Adrenal gland (tissue), 5 donors: Measurements from ENCODE around the gene ACSF3.

ENCODE experiments used
- CTCF ChIP-seq, 6 experiments: fragments of 450-650 bp in 4 of 6; fragments of 200-600 bp in 2 of 6; sonication (generic) in 1 of 6; IDR thresholded peaks; 1 replicate in 5 of 6; 2 replicates in 1 of 6; pipeline versions ENCODE4 v1.5.1 to v1.8.0; 2016 to 2021; ENCODE audit warnings: antibody characterized with exemption in 6 of 6, mild to moderate bottlenecking in 2 of 6, moderate library complexity in 1 of 6
- POLR2A ChIP-seq, 2 donors: fragments of 450-650 bp; IDR thresholded peaks; one replicate each; pipeline ENCODE4 v1.6.1; 2017; ENCODE audit warnings: antibody characterized with exemption in 2 of 2, mild to moderate bottlenecking in 2 of 2, moderate library complexity in 1 of 2
- donor health status: DM: no; HTN: no; CAD: no.

DNA sequence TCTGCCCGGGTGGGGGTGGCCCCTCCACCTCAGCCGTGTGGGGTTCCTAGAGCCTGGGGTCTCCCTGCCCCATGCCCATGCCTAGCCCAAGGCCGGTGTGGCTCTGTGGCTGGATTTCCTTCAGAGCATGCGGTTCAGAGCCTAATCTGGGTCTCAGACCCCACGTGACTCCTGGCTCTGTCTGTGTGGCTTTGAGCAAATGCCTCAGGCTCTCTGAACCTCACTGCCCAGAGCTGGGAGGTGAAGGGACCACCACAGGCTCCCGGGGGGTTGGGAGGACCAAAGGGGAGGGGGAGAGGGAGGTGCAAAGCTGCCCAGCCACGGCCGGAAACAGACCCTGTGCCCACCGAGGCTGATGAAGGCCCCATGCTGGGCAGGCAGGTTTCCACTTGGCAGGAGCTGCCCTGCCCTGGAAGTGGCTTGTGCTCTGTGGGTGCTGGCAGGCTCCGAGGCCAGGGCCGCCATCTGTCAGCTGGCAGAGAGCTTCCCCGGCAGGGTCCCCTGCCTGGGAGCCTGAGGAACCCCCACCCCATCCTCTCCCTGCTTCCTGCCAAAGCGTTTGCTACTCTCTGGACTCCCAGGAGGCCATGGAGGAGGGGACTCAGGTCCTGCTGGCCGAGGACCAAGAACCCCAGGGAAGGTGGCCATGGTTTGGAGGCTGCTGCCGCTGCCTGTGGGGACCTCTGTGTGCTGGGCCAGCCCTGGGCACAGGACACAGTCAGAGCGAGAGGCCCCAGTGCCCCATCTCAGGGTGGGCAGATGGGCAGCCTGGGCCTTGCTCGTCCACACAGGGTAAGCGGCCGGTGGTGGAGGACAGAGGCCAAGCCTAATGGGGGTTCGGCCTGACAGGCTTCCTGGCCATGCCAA lies 81.9 kb downstream of the ACSF3 start:
- TF ChIP-seq CTCF (IDR thresholded peaks at IDR 0.05) (no peak), POLR2A (IDR thresholded peaks at IDR 0.05) (no peak)
